Measurements from ENCODE around the gene WT1. TPM values are rescaled to one million over a fixed set of nuclear protein-coding genes. Genes with fewer than 3 reads are reported as not detected.

WT1 gene
- total RNA-seq, 1 donor from 2014 or later: 1.2 TPM

GRCh38 chr11:32391479-32391878 is 43.9 kb downstream of the WT1 start:
- intact Hi-C loops (cut with DNase I): no loop called here
- Histone ChIP-seq H3K27ac (no peak overlapping the region), H3K4me1 (no peaks in the 10 kb centered on the region), H3K4me3 (no peak overlapping the region), H3K36me3 (no peaks in the 10 kb centered on the region), H3K27me3 (ENCODE audit: low read depth) (peaks cover 4% of the 10 kb centered on the region), H3K9me3 (no peaks in the 10 kb centered on the region)
- DNase-seq (no peak), ATAC-seq (no peak)
- TF ChIP-seq, protein P1, sequence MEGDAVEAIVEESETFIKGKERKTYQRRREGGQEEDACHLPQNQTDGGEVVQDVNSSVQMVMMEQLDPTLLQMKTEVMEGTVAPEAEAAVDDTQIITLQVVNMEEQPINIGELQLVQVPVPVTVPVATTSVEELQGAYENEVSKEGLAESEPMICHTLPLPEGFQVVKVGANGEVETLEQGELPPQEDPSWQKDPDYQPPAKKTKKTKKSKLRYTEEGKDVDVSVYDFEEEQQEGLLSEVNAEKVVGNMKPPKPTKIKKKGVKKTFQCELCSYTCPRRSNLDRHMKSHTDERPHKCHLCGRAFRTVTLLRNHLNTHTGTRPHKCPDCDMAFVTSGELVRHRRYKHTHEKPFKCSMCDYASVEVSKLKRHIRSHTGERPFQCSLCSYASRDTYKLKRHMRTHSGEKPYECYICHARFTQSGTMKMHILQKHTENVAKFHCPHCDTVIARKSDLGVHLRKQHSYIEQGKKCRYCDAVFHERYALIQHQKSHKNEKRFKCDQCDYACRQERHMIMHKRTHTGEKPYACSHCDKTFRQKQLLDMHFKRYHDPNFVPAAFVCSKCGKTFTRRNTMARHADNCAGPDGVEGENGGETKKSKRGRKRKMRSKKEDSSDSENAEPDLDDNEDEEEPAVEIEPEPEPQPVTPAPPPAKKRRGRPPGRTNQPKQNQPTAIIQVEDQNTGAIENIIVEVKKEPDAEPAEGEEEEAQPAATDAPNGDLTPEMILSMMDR (IDR thresholded peaks at IDR 0.05): no peak

DNA sequence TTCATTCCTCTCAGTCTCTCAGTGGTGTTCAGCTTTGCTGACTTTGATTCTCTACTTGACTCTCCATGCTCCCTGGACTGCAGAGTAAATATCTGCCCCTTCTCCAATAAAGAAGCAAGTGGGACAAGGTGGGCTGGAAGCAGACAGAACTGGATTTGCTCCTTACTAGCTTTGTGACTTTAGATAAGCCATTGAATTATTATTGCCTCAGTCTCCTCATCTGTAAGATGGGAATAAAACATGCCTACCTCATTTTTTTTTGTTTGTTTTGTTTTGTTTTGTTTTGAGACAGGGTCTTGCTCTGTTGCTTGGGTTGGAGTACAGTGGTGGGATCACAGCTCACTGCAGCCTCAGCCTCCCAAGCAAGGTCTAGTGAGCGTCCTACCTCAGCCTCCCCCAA is 44.6 kb downstream of the WT1 start:
- Histone ChIP-seq H3K27ac (no peak overlapping the region), H3K9me3 (no peaks in the 10 kb centered on the region), H3K4me3 (no peak overlapping the region), H3K27me3 (ENCODE audit: low read depth) (peaks cover 4% of the 10 kb centered on the region), H3K36me3 (no peaks in the 10 kb centered on the region), H3K4me1 (no peaks in the 10 kb centered on the region)
- ATAC-seq (no peak), DNase-seq (no peak)
- intact Hi-C loops (cut with DNase I): no loop called here
- TF ChIP-seq, protein P1 (IDR thresholded peaks at IDR 0.05): no peak

GRCh38 chr11:32388871-32389770 is 46.2 kb downstream of the WT1 start:
- Histone ChIP-seq H3K9me3 (no peaks in the 10 kb centered on the region), H3K4me3 (no peak overlapping the region), H3K27me3 (ENCODE audit: low read depth) (peaks cover 9% of the 10 kb centered on the region), H3K4me1 (no peaks in the 10 kb centered on the region), H3K27ac (no peak overlapping the region), H3K36me3 (no peaks in the 10 kb centered on the region)
- DNase-seq (no peak), ATAC-seq (no peak)
- intact Hi-C loops (cut with DNase I): no loop called here
- TF ChIP-seq, protein P1 (IDR thresholded peaks at IDR 0.05): no peak

GRCh38 chr11:32388365-32388764 is 47.0 kb downstream of the WT1 start:
- ATAC-seq: no peak
- Histone ChIP-seq H3K4me1 (no peaks in the 10 kb centered on the region), H3K4me3 (no peak overlapping the region), H3K27me3 (ENCODE audit: low read depth) (peaks cover 13% of the 10 kb centered on the region), H3K36me3 (no peaks in the 10 kb centered on the region), H3K27ac (no peak overlapping the region), H3K9me3 (no peaks in the 10 kb centered on the region)
- no peak for DNase-seq
- intact Hi-C loops (cut with DNase I): no loop called here
- TF ChIP-seq, protein P1 (IDR thresholded peaks at IDR 0.05): no peak

DNA sequence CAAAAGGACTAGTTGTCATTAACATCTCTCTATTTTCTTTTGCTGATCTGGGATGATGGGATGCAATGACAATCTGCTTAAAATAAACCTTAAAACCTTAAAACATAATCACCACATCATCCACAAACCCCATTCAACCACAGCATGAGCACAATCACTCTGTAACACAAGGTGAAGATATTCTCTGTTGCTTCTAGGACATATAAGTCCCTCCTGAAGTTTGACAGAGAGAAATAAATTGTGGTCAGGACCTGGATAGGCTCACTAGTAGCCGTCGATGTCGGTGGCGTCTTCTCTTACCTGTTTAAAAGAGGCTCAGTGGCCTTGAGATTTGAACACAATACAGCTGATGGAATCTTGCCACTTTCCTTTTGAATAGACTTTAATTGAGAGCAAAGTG is 47.9 kb downstream of the WT1 start:
- H3K4me3 ChIP-seq: no peak overlapping the region
- no peak overlapping the region for H3K27ac ChIP-seq
- H3K4me1 ChIP-seq: no peaks in the 10 kb centered on the region
- no peak for DNase-seq
- intact Hi-C loops (cut with DNase I): no loop called here
- no peaks in the 10 kb centered on the region for H3K36me3 ChIP-seq
- TF ChIP-seq, protein P1 (IDR thresholded peaks at IDR 0.05): no peak
- H3K27me3 ChIP-seq (ENCODE audit: low read depth): peaks cover 17% of the 10 kb centered on the region
- no peak for ATAC-seq
- H3K9me3 ChIP-seq: no peaks in the 10 kb centered on the region

All from lower lobe of right lung (tissue), 2 donors.